Activated CD4-positive, alpha-beta T cell treated with anti-CD3 and anti-CD28 coated beads for 48 hours (primary cell): ENCODE data around the gene PTPRM.
"Not testable (repeated sequence)": the region's sequence is repeated elsewhere in the genome, so short reads cannot be mapped to it uniquely, and the experiment has no call there.

ENCODE experiments used
- DNase-seq: peaks from one replicate; pipeline ENCODE4 v3.0.0-alpha.2; 2020

PTPRM gene

GRCh38 chr18:8413751-8414150 lies 846.6 kb downstream of the PTPRM start:
- DNase-seq = no peak

- DNase-seq = no peak
Measured at GRCh38 chr18:8416212-8417019, 849.3 kb downstream of the PTPRM start.

- DNase-seq = no peak
Measured at GRCh38 chr18:8422391-8422790, 855.3 kb downstream of the PTPRM start.

GRCh38 chr18:8423051-8423557 lies 856.0 kb downstream of the PTPRM start:
- DNase-seq = no peak

GRCh38 chr18:8424481-8424880 lies 857.4 kb downstream of the PTPRM start:
- no peak for DNase-seq

- DNase-seq = no peak
Measured at GRCh38 chr18:8424917-8425725, 858.0 kb downstream of the PTPRM start.

DNA sequence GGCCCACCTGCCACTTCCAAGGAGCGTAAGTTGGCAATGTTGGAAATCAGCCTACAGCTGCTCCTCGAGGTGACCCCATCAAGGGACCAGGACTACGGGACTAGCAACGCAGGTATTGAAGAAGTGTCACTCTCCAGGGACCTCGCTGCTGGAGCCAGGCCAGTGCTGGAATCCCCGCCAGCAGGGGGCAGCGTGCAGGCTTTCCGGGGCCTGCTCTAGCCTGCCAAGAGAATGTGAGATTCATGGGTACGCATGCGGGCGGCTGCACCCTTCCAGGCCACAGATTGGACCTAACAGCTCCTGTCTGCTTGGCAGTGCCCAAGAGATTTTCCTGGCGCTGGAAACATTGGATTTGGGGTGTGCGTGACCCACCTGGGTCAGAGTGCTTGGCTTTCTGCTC lies 859.3 kb downstream of the PTPRM start:
- DNase-seq = peak; percentile 40

GRCh38 chr18:8427339-8427738 lies 860.2 kb downstream of the PTPRM start:
- DNase-seq = no peak

DNA sequence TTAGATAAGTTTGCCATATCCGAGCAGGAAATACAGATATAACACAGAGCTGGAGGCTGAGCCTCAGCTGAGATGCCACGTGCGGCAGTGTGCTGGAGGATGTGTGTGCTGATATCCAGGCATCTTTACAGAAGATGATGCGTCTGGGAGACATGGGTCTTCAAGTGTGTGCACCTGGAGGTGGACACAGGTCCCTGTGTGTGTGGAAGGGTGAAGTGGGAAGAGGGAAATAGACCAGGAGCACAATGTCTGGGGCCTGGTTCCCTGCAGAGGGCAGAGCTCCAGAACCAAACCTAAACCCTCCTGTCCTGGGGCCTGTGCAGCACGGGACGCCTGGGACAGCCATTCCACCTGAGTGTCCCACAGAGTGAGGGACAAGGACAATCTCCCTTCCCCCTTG lies 861.8 kb downstream of the PTPRM start:
- DNase-seq = no peak

GRCh38 chr18:8431036-8431435 lies 863.9 kb downstream of the PTPRM start:
- no peak for DNase-seq

DNA sequence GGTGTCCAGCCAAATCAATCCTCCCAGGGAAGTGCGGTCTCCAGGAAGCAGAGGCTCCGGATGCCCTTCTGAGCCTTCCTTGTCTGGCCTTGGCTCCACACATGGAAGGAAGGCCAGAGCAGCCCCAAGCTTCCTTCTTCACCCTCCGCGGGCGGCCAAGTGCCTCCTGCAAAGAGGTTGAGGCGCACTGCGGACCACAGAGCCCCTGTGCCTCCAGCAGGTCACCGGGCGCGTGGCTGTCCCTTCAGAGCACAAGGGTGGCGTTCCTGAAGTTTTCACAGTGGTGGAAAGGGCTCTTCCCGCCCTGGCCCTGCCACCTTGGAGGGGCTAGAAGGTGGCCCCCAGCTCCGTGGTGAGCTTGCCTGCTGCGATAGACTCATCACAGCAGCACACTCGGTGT lies 866.2 kb downstream of the PTPRM start:
- DNase-seq = no peak

DNA sequence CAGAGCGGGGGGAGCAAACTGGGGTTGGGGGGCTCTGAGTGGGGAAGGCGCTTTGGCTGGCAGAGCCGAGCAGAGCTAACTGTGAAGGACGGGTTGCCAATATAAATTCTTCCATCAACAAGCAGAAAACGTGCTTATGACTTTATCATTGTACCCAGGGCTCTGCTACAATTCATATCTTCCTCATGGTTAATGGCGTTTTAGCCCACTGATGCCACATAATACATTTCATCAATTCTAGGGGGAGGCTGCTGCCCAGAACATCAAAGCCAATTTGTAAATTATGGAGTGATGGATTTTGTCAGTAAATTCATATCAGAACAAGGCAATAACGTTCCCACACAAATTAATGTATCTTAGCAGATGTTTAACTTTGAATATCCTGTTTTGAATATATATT lies 866.7 kb downstream of the PTPRM start:
- no peak for DNase-seq

- no peak for DNase-seq
Measured at GRCh38 chr18:8435376-8435775, 868.3 kb downstream of the PTPRM start.

DNA sequence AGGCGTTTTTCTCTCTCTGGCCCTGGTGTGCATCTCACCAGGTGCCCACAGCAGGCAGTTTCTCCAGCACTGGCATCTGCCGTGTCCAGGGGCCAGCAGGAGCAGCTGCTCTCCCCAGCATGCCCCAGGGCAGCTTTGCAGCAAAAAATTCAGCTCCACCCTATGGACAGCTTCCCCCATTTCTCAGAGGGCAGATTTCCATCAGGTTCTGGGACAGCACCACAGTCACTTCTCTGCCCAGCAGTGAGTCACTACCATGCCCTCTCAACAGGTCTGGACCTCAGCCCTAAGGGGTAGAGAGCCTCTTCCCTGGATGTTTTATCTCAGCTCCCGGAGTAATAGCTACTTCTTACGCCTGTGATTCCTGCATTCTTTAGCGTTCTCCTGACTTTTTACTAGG lies 871.9 kb downstream of the PTPRM start:
- DNase-seq = no peak

- no peak for DNase-seq
Measured at GRCh38 chr18:8443505-8443904, 876.4 kb downstream of the PTPRM start.

DNA sequence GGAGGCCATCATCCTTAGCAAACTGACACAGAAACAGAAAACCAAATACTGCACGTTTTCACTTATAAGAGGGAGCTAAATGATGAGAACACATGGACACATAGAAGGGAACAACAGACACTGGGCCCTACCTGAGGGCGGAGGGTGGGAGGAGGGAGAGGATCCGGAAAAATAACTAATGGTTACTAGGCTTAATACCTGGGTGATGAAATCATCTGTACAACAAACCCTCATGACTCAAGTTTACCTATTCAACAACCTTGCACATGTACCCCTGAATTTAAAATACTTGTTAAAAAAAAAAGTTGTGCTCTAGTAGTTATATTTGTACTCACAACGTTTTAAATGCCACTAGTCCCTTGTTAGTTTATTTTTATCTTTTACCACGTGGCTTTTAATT lies 879.8 kb downstream of the PTPRM start:
- DNase-seq = not testable (repeated sequence)

- no peak for DNase-seq
Measured at GRCh38 chr18:8448130-8448529, 881.0 kb downstream of the PTPRM start.

DNA sequence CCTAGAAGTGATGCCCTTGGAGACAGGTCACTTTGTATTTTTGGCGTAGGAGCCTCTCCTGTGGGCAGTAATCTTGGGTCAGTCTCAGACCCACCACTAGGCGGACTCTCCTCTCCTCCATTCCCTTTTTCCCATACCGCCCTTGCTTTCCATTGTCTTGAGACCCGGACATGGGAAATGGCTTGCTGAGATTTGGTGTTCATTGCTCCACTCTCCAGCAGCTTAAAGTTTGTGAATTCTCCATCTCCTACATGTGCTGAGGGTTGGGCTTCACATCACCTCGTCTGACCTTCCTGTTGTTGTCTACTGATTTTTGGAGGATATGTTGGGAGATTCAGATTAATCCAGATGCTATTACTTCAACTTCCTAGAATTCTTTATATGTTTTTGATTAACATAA lies 882.9 kb downstream of the PTPRM start:
- no peak for DNase-seq

- DNase-seq = no peak
Measured at GRCh38 chr18:8450898-8451665, 884.0 kb downstream of the PTPRM start.

- no peak for DNase-seq
Measured at GRCh38 chr18:8453528-8453927, 886.4 kb downstream of the PTPRM start.

- no peak for DNase-seq
Measured at GRCh38 chr18:8454136-8454535, 887.0 kb downstream of the PTPRM start.

- no peak for DNase-seq
Measured at GRCh38 chr18:8455661-8456614, 888.8 kb downstream of the PTPRM start.
